GM12878 (cell line): ENCODE data around the gene RUVBL2. TPM values are rescaled to one million over a fixed set of nuclear protein-coding genes. Genes with fewer than 3 reads are reported as not detected.

ENCODE experiments used
- ATAC-seq: fragments of 200-7000 bp; cut with Tn5 transposase; 3 replicates; pipeline ENCODE4 v1.9.1; 2020; ENCODE audit warnings: mild to moderate bottlenecking, moderate library complexity
- BruUV-seq: library from RNA; stranded (reverse); fragments of 400-500 nt; replicated peaks from 2 replicates; lab custom pipeline; 2021; lab: Mats Ljungman, UMichigan
- CTCF ChIA-PET: fragments of 300-600 bp; sonication (Branson Sonifier 250); formaldehyde crosslinking; extraction: SDS; loops from one replicate; lab custom pipeline; 2021; ENCODE audit warnings: inconsistent platforms; lab: Yijun Ruan, JAX
- POLR2A ChIA-PET: fragments of 350-600 bp; formaldehyde crosslinking; extraction: SDS; loops from one replicate; lab custom pipeline; 2021; ENCODE audit warnings: inconsistent platforms; lab: Charles Lee
- RAD21 ChIA-PET: fragments of 300-600 bp; sonication (Branson Sonifier 250); formaldehyde crosslinking; loops from one replicate; lab custom pipeline; 2023; ENCODE audit warnings: antibody characterized with exemption; ENCODE audit not compliant: unreplicated experiment; lab: Charles Lee
- SMC1A ChIA-PET: fragments of 300-600 bp; sonication (Branson Sonifier 250); formaldehyde crosslinking; loops from one replicate; lab custom pipeline; 2023; ENCODE audit not compliant: unreplicated experiment, uncharacterized antibody; lab: Charles Lee
- DNase-seq: peaks from one replicate; pipeline ENCODE4 v3.0.0-alpha.2; 2011; ENCODE audit warnings: low read depth, low spot score
- FAIRE-seq: peaks from 3 replicates; lab custom pipeline; 2011; peaks lifted over from hg19 to GRCh38; lab: Jason Lieb, UNC
- H2AFZ ChIP-seq: 2 replicates; pipeline ENCODE4 v1.6.0; 2011; ENCODE audit warnings: low read depth, low read length, control low read depth; ENCODE audit not compliant: control insufficient read depth
- H3K27ac ChIP-seq: 2 replicates; pipeline ENCODE4 v1.5.1; 2011; ENCODE audit warnings: control low read depth; ENCODE audit not compliant: control insufficient read depth, insufficient read depth
- H3K27me3 ChIP-seq, 2 experiments: replicated peaks in 1 of 2; 2 replicates each; pipeline versions ENCODE4 v1.6.0 to v1.6.1; 2011; ENCODE audit warnings: low read length in 1 of 2; ENCODE audit not compliant: control insufficient read depth in 2 of 2, insufficient read depth in 2 of 2
- H3K36me3 ChIP-seq, 2 experiments: 2 replicates each; pipeline ENCODE4 v1.5.1; 2011; ENCODE audit warnings: low read length in 1 of 2; ENCODE audit not compliant: control insufficient read depth in 2 of 2, insufficient read depth in 2 of 2
- H3K4me1 ChIP-seq: 2 replicates; pipeline ENCODE4 v1.6.1; 2011; ENCODE audit warnings: mild to moderate bottlenecking, low read length, moderate library complexity, mixed read lengths; ENCODE audit not compliant: control insufficient read depth, insufficient read depth
- H3K4me2 ChIP-seq: 2 replicates; pipeline ENCODE4 v1.6.0; 2011; ENCODE audit warnings: control low read depth; ENCODE audit not compliant: control insufficient read depth, insufficient read depth
- H3K4me3 ChIP-seq: fragments of 200-600 bp; sonication (generic); 2 replicates; pipeline ENCODE4 v1.5.1; 2016
- H3K79me2 ChIP-seq: 2 replicates; pipeline ENCODE4 v1.6.0; 2011; ENCODE audit warnings: low read length; ENCODE audit not compliant: control insufficient read depth, insufficient read depth
- H3K9ac ChIP-seq: 2 replicates; pipeline ENCODE4 v1.8.0; 2011; ENCODE audit warnings: low read length, control low read depth, mixed read lengths; ENCODE audit not compliant: control insufficient read depth, insufficient read depth
- H3K9me3 ChIP-seq: replicated peaks from 3 replicates; pipeline ENCODE4 v1.5.1; 2011; ENCODE audit warnings: mild to moderate bottlenecking, low read length; ENCODE audit not compliant: control insufficient read depth, insufficient read depth
- H4K20me1 ChIP-seq: 2 replicates; pipeline ENCODE4 v1.6.0; 2011; ENCODE audit not compliant: control insufficient read depth, insufficient read depth
- EED ChIP-seq: sonication (generic); IDR thresholded peaks from 2 replicates; pipeline ENCODE4 v1.6.1; 2016; ENCODE audit warnings: antibody characterized with exemption, low read depth
- FOS ChIP-seq: IDR thresholded peaks from 3 replicates; pipeline ENCODE4 v1.6.1; 2011; ENCODE audit warnings: borderline replicate concordance; ENCODE audit not compliant: insufficient read length; ENCODE audit errors: extremely low read depth
- HDAC2 ChIP-seq: fragments of 200-600 bp; sonication (generic); IDR thresholded peaks from 2 replicates; pipeline ENCODE4 v1.6.1; 2017
- NFYB ChIP-seq: IDR thresholded peaks from 2 replicates; pipeline ENCODE4 v1.6.1; 2011; ENCODE audit warnings: low read depth, mild to moderate bottlenecking, low read length, improper control_type of control experiment, moderate library complexity; ENCODE audit not compliant: insufficient read depth
- SMARCA5 ChIP-seq: fragments of 450-650 bp; IDR thresholded peaks from 2 replicates; pipeline ENCODE4 v1.6.1; 2017; ENCODE audit warnings: mild to moderate bottlenecking
- SUPT20H ChIP-seq: IDR thresholded peaks from 2 replicates; pipeline ENCODE4 v1.6.1; 2011; ENCODE audit warnings: low read depth, mild to moderate bottlenecking, low read length, moderate library complexity, borderline replicate concordance; ENCODE audit not compliant: control insufficient read depth
- TARDBP ChIP-seq: IDR thresholded peaks from 2 replicates; pipeline ENCODE4 v1.6.1; 2016; ENCODE audit warnings: borderline replicate concordance
- TCF12 ChIP-seq: IDR thresholded peaks from 2 replicates; pipeline ENCODE4 v1.6.1; 2011; ENCODE audit warnings: low read depth, mild to moderate bottlenecking, low read length
- WGBS: methylation state at CpG from one replicate; pipeline ENCODE4 v1.1.6; 2016; ENCODE audit warnings: low lambda C conversion rate; ENCODE audit not compliant: insufficient replicate concordance, insufficient coverage; ENCODE audit errors: missing lambda C conversion rate; 5-methylcytosine and 5-hydroxymethylcytosine counted together
- in situ Hi-C: fragments of 300-500 bp; cut with MboI; formaldehyde crosslinking; loops from 9 replicates; pipeline ENCODE4 v1.14.3; 2018; ENCODE audit warnings: mixed read lengths
- intact Hi-C: fragments of 100-400 bp; cut with micrococcal nuclease; formaldehyde crosslinking; loops from one replicate; pipeline ENCODE4 v1.14.2; 2022; ENCODE audit not compliant: unreplicated experiment
- polyA plus RNA-seq, 11 experiments: library from polyadenylated mRNA; depleted of rRNA in 4 of 11; unstranded in 6 of 11; stranded (reverse) in 5 of 11; fragments of >200 nt; fragmentation: Nextera tagmentation in 4 of 11; fragmentation: Illumina TruSeq in 1 of 11; extraction: Ambion mirVana in 4 of 11; extraction: Trizol in 1 of 11; gene quantifications; 1 replicate in 1 of 11; 2 replicates in 10 of 11; pipeline versions ENCODE4 v1.2.1 to v1.2.3, GENCODE V29; 2011 to 2016; ENCODE audit warnings: inconsistent platforms in 2 of 11, missing spikeins in 2 of 11, low read depth in 1 of 11
- total RNA-seq, 4 experiments: library from RNA; depleted of rRNA in 3 of 4; stranded (reverse); fragments of >200 nt in 3 of 4; fragmentation: Illumina TruSeq in 1 of 4; extraction: Trizol in 1 of 4; gene quantifications; 2 replicates each; pipeline versions ENCODE4 v1.2.1 to v1.2.3, GENCODE V29; 2013 to 2021
- TF ChIP-seq, protein P1 (sequence below): IDR thresholded peaks from 2 replicates; pipeline ENCODE4 v1.6.1; 2012; ENCODE audit warnings: improper control_type of control experiment, low read depth, low read length; ENCODE audit not compliant: insufficient replicate concordance
- TF ChIP-seq, protein P2 (sequence below): fragments of 450-650 bp; IDR thresholded peaks from 2 replicates; pipeline ENCODE4 v1.6.1; 2017; ENCODE audit warnings: mild to moderate bottlenecking, low read depth, inconsistent platforms; ENCODE audit not compliant: poor library complexity, severe bottlenecking
- TF ChIP-seq, protein P3 (sequence below): IDR thresholded peaks from 2 replicates; pipeline ENCODE4 v1.6.1; 2011; ENCODE audit warnings: borderline replicate concordance, low read depth, mild to moderate bottlenecking, moderate library complexity, low read length; ENCODE audit not compliant: insufficient read depth, poor library complexity, severe bottlenecking

Gene RUVBL2
- total and polyA plus RNA-seq, 10 of the 15 experiments (the other 5 are each of a cell fraction or from before 2014, with no cell fraction given), result 33.8 to 224 (median 125) TPM

DNA sequence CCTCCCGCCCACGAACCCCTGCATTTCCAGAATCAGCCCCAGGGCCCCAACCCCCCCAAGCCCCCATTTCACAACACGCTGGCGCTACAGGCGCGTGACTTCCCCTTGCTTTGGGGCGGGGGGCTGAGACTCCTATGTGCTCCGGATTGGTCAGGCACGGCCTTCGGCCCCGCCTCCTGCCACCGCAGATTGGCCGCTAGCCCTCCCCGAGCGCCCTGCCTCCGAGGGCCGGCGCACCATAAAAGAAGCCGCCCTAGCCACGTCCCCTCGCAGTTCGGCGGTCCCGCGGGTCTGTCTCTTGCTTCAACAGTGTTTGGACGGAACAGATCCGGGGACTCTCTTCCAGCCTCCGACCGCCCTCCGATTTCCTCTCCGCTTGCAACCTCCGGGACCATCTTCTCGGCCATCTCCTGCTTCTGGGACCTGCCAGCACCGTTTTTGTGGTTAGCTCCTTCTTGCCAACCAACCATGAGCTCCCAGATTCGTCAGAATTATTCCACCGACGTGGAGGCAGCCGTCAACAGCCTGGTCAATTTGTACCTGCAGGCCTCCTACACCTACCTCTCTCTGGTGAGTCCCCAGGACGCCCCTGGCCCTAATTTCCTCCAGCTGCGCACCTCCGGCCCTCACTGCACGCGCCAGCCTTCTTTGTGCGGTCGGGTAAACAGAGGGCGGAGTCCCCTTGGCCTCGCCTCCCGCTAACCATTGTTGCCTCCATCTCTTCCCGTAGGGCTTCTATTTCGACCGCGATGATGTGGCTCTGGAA lies 28.5 kb upstream of the RUVBL2 start, which contains the start of gene FTL:
FTL (plus strand) TSS at position 270 of the 766 bp plus-strand sequence; CDS start at position 469, 199 bp downstream.
- FAIRE-seq (no peak), DNase-seq (peak; percentile 82), ATAC-seq (peak; percentile 79)
- H3K4me2 ChIP-seq, result peak within 1 kb of the TSS; percentile 99
- no peaks in the 10 kb centered on the region for H3K27me3 ChIP-seq
- no peaks in the 10 kb centered on the region for H4K20me1 ChIP-seq
- H3K9me3 ChIP-seq, result no peaks in the 10 kb centered on the region
- H3K4me1 ChIP-seq, result peaks cover 41% of the 10 kb centered on the region
- POLR2A ChIA-PET, result interaction anchor here (0.6 to 4.2 kb wide), 15 partner anchors 10 to 1222 kb away, joined by 3 to 53 read pairs (median 4); partner anchors contain the start of genes BCAT2, DBP, GYS1 and NUCB1
- peak within 1 kb of the TSS; percentile 93 for H3K4me3 ChIP-seq
- CTCF ChIA-PET, result interaction anchor here (1.8 to 3.0 kb wide), 5 partner anchors 28 to 129 kb away, joined by 4 to 22 read pairs (median 9); partner anchors contain the start of genes GYS1, HSD17B14 and RUVBL2
- peaks cover 33% of the 10 kb centered on the region for H3K79me2 ChIP-seq
- H2AFZ ChIP-seq, result peak within 1 kb of the TSS; percentile 20; the same call in 1 of the 2 replicates
- in situ Hi-C loops (no loop called here), intact Hi-C loops (loop anchor here (1.0 to 10.0 kb wide), 2 partner anchors 90 to 330 kb away; partner anchors contain the start of gene DBP)
- SMC1A ChIA-PET, result interaction anchor here (1.2 to 3.2 kb wide), 4 partner anchors 27 to 91 kb away, joined by 3 to 28 read pairs (median 7); partner anchors contain the start of genes GYS1 and RUVBL2
- peak within 1 kb of the TSS; percentile 79 for H3K9ac ChIP-seq
- RAD21 ChIA-PET, result interaction anchor here (0.7 to 1.4 kb wide), 3 partner anchors 28 to 177 kb away, joined by 3 to 4 read pairs (median 3); partner anchors contain the start of genes GYS1 and RUVBL2
- BruUV-seq, result TSS peak; percentile 93
- peak within 1 kb of the TSS; percentile 84 for H3K27ac ChIP-seq
- peaks cover 5 to 28% of the 10 kb centered on the region in 2 experiments for H3K36me3 ChIP-seq
- WGBS, result under 1% methylated on average over 46 of the region's 52 CpGs
- TF ChIP-seq SUPT20H, result no peak
- TF ChIP-seq, protein P1, sequence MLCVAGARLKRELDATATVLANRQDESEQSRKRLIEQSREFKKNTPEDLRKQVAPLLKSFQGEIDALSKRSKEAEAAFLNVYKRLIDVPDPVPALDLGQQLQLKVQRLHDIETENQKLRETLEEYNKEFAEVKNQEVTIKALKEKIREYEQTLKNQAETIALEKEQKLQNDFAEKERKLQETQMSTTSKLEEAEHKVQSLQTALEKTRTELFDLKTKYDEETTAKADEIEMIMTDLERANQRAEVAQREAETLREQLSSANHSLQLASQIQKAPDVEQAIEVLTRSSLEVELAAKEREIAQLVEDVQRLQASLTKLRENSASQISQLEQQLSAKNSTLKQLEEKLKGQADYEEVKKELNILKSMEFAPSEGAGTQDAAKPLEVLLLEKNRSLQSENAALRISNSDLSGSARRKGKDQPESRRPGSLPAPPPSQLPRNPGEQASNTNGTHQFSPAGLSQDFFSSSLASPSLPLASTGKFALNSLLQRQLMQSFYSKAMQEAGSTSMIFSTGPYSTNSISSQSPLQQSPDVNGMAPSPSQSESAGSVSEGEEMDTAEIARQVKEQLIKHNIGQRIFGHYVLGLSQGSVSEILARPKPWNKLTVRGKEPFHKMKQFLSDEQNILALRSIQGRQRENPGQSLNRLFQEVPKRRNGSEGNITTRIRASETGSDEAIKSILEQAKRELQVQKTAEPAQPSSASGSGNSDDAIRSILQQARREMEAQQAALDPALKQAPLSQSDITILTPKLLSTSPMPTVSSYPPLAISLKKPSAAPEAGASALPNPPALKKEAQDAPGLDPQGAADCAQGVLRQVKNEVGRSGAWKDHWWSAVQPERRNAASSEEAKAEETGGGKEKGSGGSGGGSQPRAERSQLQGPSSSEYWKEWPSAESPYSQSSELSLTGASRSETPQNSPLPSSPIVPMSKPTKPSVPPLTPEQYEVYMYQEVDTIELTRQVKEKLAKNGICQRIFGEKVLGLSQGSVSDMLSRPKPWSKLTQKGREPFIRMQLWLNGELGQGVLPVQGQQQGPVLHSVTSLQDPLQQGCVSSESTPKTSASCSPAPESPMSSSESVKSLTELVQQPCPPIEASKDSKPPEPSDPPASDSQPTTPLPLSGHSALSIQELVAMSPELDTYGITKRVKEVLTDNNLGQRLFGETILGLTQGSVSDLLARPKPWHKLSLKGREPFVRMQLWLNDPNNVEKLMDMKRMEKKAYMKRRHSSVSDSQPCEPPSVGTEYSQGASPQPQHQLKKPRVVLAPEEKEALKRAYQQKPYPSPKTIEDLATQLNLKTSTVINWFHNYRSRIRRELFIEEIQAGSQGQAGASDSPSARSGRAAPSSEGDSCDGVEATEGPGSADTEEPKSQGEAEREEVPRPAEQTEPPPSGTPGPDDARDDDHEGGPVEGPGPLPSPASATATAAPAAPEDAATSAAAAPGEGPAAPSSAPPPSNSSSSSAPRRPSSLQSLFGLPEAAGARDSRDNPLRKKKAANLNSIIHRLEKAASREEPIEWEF, result no peak
- TF ChIP-seq, protein P2, sequence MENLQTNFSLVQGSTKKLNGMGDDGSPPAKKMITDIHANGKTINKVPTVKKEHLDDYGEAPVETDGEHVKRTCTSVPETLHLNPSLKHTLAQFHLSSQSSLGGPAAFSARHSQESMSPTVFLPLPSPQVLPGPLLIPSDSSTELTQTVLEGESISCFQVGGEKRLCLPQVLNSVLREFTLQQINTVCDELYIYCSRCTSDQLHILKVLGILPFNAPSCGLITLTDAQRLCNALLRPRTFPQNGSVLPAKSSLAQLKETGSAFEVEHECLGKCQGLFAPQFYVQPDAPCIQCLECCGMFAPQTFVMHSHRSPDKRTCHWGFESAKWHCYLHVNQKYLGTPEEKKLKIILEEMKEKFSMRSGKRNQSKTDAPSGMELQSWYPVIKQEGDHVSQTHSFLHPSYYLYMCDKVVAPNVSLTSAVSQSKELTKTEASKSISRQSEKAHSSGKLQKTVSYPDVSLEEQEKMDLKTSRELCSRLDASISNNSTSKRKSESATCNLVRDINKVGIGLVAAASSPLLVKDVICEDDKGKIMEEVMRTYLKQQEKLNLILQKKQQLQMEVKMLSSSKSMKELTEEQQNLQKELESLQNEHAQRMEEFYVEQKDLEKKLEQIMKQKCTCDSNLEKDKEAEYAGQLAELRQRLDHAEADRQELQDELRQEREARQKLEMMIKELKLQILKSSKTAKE, result no peak
- TF ChIP-seq HDAC2, result 0 out of 2 replicates have a peak, but pooled peaks have one; percentile 57
- TF ChIP-seq TCF12, result peak; percentile 75; the same call in 1 of the 2 replicates
- TF ChIP-seq FOS, result peak; percentile 23
- TF ChIP-seq, protein P3, sequence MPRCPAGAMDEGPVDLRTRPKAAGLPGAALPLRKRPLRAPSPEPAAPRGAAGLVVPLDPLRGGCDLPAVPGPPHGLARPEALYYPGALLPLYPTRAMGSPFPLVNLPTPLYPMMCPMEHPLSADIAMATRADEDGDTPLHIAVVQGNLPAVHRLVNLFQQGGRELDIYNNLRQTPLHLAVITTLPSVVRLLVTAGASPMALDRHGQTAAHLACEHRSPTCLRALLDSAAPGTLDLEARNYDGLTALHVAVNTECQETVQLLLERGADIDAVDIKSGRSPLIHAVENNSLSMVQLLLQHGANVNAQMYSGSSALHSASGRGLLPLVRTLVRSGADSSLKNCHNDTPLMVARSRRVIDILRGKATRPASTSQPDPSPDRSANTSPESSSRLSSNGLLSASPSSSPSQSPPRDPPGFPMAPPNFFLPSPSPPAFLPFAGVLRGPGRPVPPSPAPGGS, result peak; percentile 57
- peak; percentile 88 for TF ChIP-seq NFYB
- TF ChIP-seq SMARCA5, result no peak
- TF ChIP-seq EED, result no peak
- TF ChIP-seq TARDBP, result 0 out of 2 replicates have a peak, but pooled peaks have one; percentile 10
